T47D (cell line): ENCODE measurements around the gene SQOR.

ENCODE experiments used
- DNase-seq, 2 experiments: peaks; one replicate each; pipeline versions ENCODE4 v3.0.0 to v3.0.0-alpha.2; 2011 to 2012; ENCODE audit warnings: low read depth in 1 of 2, low spot score in 1 of 2
- JUND ChIP-seq: IDR thresholded peaks from 2 replicates; pipeline ENCODE4 v1.6.1; 2012; ENCODE audit warnings: low read depth
- in situ Hi-C: cut with HindIII; loops from 2 replicates; pipeline ENCODE4 v1.10.0; 2016; ENCODE audit warnings: low sequenced_read_pairs, low pct_unique_long_range_greater_than_20kb

SQOR gene

GRCh38 chr15:45670511-45670910, 35.7 kb downstream of the SQOR start:
- no peak for TF ChIP-seq JUND
- in situ Hi-C loops = no loop called here
- no peak for DNase-seq

GRCh38 chr15:45674677-45675076, 39.8 kb downstream of the SQOR start:
- in situ Hi-C loops = no loop called here
- DNase-seq = peak in 1 of 2 experiments; percentile 69
- no peak for TF ChIP-seq JUND

GRCh38 chr15:45677797-45678196, 43.0 kb downstream of the SQOR start:
- DNase-seq = no peak
- in situ Hi-C loops = no loop called here
- TF ChIP-seq JUND = no peak

- in situ Hi-C loops = no loop called here
- no peak for DNase-seq
- TF ChIP-seq JUND = no peak
Observed at GRCh38 chr15:45678459-45679178, 43.8 kb downstream of the SQOR start.

GRCh38 chr15:45684533-45684932, 49.7 kb downstream of the SQOR start:
- peak; percentile 67 to 97 for DNase-seq
- in situ Hi-C loops = no loop called here
- peak; percentile 90 for TF ChIP-seq JUND

GRCh38 chr15:45689616-45690015, 54.8 kb downstream of the SQOR start:
- in situ Hi-C loops = no loop called here
- TF ChIP-seq JUND = no peak
- DNase-seq = no peak

GRCh38 chr15:45690581-45691260, 55.9 kb downstream of the SQOR start:
- in situ Hi-C loops = no loop called here
- no peak for DNase-seq
- TF ChIP-seq JUND = no peak

- no peak for DNase-seq
- no peak for TF ChIP-seq JUND
- in situ Hi-C loops = no loop called here
Observed at GRCh38 chr15:45701108-45701507, 66.3 kb downstream of the SQOR start.

GRCh38 chr15:45702041-45702440, 67.2 kb downstream of the SQOR start:
- peak in 1 of 2 experiments; percentile 63 for DNase-seq
- no peak for TF ChIP-seq JUND
- in situ Hi-C loops = no loop called here

GRCh38 chr15:45703670-45704328, 69.0 kb downstream of the SQOR start:
- DNase-seq = no peak
- in situ Hi-C loops = no loop called here
- TF ChIP-seq JUND = no peak

- in situ Hi-C loops = no loop called here
- DNase-seq = no peak
- no peak for TF ChIP-seq JUND
Observed at GRCh38 chr15:45704329-45705249, 69.8 kb downstream of the SQOR start.

GRCh38 chr15:45705510-45706473, 71.0 kb downstream of the SQOR start:
- peak; percentile 40 to 86 for DNase-seq
- no peak for TF ChIP-seq JUND
- in situ Hi-C loops = no loop called here
